Mammary epithelial cell (primary cell): ENCODE data around the gene C14orf93.

Experiments
- CTCF ChIP-seq, 2 donors: IDR thresholded peaks in 1 of 2; conservative IDR thresholded peaks in 1 of 2; 2 replicates each; pipeline ENCODE4 v1.5.1; 2011 to 2012; ENCODE audit warnings: inconsistent platforms in 2 of 2, low read length in 2 of 2, mild to moderate bottlenecking in 2 of 2, control low read depth in 1 of 2, low read depth in 1 of 2; ENCODE audit not compliant: insufficient read depth in 1 of 2; ENCODE audit errors: extremely low read depth in 1 of 2
- EZH2 ChIP-seq: IDR thresholded peaks from 2 replicates; pipeline ENCODE4 v1.6.1; 2012; ENCODE audit warnings: low read length, inconsistent platforms, borderline replicate concordance

DNA sequence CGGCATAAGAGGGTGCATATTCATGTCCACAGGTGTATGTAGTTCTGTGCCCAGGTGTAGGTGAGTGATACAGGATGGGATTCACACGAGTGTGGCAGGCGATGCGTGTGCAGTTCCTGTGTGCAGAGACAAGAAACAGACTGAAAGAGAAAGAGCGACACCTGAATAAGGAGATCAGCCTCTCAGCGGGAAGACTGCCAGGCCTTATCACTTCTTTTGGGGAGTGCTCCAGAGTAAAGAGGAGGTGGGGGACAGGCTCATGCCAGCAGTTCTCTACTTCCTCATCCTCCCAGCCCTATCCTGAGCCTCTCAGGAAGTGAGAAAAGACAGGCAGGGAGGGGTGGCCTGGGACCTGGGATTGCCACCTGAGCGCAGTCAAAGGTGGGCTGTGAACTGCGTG is 34.9 kb upstream of the C14orf93 start:
- TF ChIP-seq CTCF (conservative IDR thresholded peaks at IDR 0.05 in 1 of 2, IDR thresholded peaks at IDR 0.05 in 1 of 2; ENCODE audit: extremely low read depth in 1 of 2, insufficient read depth in 1 of 2, low read depth in 1 of 2, low read length in 2 of 2) (no peak), EZH2 (no peak)
